Stimulated activated CD4-positive, alpha-beta T cell treated with anti-CD3 and anti-CD28 coated beads, Interleukin-12 subunit alpha, Interleukin-12 subunit beta, amount 100 ng/mL, for 4 hours (primary cell): ENCODE results near the gene ARL4D.
A peak's percentile ranks its signal among the peaks of the same experiment; 100 is the strongest.
"Not testable (repeated sequence)": the region's sequence is repeated elsewhere in the genome, so short reads cannot be mapped to it uniquely, and the experiment has no call there.

Experiments
- DNase-seq: peaks from one replicate; pipeline ENCODE4 v3.0.0-alpha.2; 2020

The ARL4D gene

GRCh38 chr17:43371227-43371821 is 27.5 kb upstream of the ARL4D start:
- DNase-seq, result no peak

- no peak for DNase-seq
Observed at GRCh38 chr17:43372273-43372911, 26.4 kb upstream of the ARL4D start.

GRCh38 chr17:43373356-43373755 is 25.4 kb upstream of the ARL4D start:
- DNase-seq, result no peak

- not testable (repeated sequence) for DNase-seq
Observed at GRCh38 chr17:43375915-43376314, 22.9 kb upstream of the ARL4D start.

GRCh38 chr17:43377056-43377810 is 21.6 kb upstream of the ARL4D start:
- no peak for DNase-seq

GRCh38 chr17:43378766-43379165 is 20.0 kb upstream of the ARL4D start:
- DNase-seq, result no peak

GRCh38 chr17:43380307-43380706 is 18.5 kb upstream of the ARL4D start:
- no peak for DNase-seq

GRCh38 chr17:43381204-43381603 is 17.6 kb upstream of the ARL4D start:
- no peak for DNase-seq

- no peak for DNase-seq
Observed at GRCh38 chr17:43381621-43382020, 17.2 kb upstream of the ARL4D start.

- DNase-seq, result no peak
Observed at GRCh38 chr17:43382776-43383175, 16.0 kb upstream of the ARL4D start.

- no peak for DNase-seq
Observed at GRCh38 chr17:43383372-43383771, 15.4 kb upstream of the ARL4D start.

- DNase-seq, result no peak
Observed at GRCh38 chr17:43383826-43384475, 14.8 kb upstream of the ARL4D start.

GRCh38 chr17:43384476-43384862 is 14.3 kb upstream of the ARL4D start:
- no peak for DNase-seq

GRCh38 chr17:43385046-43385831 is 13.6 kb upstream of the ARL4D start:
- no peak for DNase-seq

- DNase-seq, result peak; percentile 86
Observed at GRCh38 chr17:43388359-43389045, 10.3 kb upstream of the ARL4D start.

- DNase-seq, result peak; percentile 66
Observed at GRCh38 chr17:43389046-43389947, 9.5 kb upstream of the ARL4D start.

GRCh38 chr17:43392397-43392796 is 6.4 kb upstream of the ARL4D start:
- no peak for DNase-seq

GRCh38 chr17:43393944-43394482 is 4.8 kb upstream of the ARL4D start:
- peak; percentile 86 for DNase-seq

GRCh38 chr17:43394696-43395095 is 4.1 kb upstream of the ARL4D start:
- DNase-seq, result not testable (repeated sequence)

- DNase-seq, result no peak
Observed at GRCh38 chr17:43395165-43395564, 3.6 kb upstream of the ARL4D start.
